GM18867 (cell line): ENCODE results near the gene METTL2B.
A peak's percentile ranks its signal among the peaks of the same experiment; 100 is the strongest.
"Not testable (repeated sequence)": the region's sequence is repeated elsewhere in the genome, so short reads cannot be mapped to it uniquely, and the experiment has no call there.

Experiments used
- ATAC-seq: cut with Tn5 transposase; IDR thresholded peaks from one replicate; pipeline ENCODE4 v1.9.1; 2021; ENCODE audit warnings: mild to moderate bottlenecking, moderate library complexity; ENCODE audit not compliant: unreplicated experiment

METTL2B gene

DNA sequence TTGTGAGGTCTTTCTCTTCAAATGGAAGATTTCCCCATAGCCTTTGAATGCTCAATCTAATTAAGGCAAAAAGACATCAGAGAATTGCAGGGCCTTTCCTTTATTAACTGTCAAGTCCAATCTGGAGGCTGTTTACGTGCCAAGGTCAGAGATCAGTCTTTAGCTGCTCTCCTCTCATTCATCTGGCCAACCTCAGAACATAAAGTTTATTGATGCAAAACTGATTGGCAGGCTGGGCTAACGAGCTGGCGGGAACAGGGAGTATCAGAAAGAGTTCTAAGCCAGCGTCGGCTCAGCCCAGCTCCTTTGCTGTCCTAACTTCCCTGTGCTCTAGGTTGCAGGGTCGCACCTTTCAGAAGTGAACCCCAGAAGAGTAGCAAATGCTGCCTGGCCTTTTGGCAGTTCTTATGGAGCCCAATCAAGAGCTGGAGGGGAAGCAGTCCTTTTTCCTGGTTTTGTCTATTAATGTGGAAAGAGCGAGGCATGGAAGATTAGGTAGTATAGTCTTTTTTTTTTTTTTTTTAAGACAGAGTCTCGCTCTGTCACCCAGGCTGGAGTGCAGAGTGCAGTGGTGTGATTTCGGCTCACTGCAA lies 47.5 kb downstream of the METTL2B start:
- not testable (repeated sequence) for ATAC-seq

DNA sequence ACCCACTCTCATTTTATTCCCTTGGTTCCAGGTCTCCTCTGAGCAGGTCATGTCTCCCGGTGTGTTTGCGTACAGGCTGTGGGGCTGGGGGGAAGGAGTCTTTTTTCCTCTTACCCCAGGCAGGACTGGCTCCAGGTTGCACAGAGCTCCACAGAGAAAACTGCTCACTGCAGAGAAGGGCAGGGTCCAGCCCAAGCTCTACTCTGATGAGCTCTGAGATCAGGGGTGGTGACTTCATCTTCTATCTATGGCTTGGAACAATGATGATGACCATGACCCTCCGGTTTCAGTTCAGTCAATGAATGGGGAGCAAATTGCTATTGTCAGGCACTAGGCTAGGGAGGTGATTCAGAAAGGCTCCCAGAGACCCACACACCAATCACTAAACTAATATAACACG lies 49.0 kb downstream of the METTL2B start:
- ATAC-seq = not testable (repeated sequence)

DNA sequence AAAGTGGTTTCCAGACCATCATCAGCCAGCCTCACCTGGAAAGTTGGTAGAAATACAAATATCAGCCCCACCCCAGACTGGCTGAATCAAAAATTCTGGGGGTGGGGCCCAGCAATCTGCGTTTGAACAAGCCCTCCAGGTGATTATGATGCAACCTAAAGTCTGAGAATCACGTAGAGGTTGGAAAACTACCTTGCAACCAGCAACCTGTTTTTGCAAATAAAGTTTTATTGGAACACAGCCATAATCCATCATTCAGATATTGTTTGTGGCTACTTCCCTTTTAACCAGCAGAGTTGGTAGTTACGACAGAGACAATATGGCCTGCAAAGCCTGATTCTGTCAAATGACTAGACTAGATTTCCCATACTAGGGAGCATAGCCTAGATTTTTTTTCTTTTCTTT lies 49.5 kb downstream of the METTL2B start:
- ATAC-seq = not testable (repeated sequence)

DNA sequence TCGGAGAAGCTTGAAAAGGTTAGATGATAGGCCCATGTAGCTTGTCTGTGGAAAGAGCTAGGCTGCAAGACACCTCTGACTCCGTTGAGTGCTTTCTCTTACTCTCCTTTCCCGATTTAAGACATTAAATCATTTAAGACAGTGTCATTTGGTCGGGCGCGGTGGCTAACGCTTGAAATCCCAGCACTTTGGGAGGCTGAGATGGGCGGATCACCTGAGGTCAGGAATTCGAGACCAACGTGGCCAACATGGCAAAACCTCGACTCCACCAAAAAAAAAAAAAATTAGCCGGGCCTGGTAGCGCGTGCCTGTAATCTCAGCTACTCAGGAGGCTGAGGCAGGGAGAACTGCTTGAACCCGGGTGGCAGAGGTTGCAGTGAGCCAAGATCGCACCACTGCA lies 52.6 kb downstream of the METTL2B start:
- not testable (repeated sequence) for ATAC-seq

DNA sequence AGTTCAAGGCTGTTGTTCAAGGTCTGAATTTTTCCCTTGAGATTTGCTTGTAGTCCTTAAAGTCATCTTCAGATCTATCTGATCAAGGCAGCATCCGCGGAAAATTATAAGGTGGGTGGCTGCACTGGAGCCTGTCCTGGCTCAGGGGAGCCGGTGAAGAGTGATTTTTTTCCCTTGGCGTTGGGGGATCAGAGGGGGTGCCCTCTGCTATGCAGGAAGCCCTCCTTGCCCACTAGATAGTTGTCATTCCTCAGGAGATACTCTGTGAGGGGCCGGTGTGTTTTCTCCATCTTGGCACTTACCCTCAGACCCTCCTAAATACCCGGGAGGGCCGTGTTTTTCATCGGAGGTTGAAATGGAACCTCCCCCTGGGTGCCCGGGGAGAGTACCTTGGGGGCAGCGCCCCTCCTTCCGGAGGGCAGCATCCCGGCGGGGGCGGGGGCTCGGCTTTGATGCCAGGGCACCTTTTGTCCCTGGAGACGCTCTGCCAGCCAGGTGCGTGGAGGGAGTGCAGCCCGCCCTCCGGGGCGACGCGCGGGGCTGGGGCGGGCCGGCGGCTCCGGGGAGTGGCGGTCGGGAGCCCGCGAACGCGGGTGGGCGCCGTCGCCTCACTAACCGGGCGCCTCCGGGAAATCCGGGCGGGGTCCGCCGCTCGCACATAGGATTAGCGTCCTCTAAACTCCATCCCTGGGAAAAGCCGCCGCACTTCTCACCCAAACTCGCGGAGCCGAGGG lies 53.7 kb downstream of the METTL2B start:
- ATAC-seq = peak; percentile 9

DNA sequence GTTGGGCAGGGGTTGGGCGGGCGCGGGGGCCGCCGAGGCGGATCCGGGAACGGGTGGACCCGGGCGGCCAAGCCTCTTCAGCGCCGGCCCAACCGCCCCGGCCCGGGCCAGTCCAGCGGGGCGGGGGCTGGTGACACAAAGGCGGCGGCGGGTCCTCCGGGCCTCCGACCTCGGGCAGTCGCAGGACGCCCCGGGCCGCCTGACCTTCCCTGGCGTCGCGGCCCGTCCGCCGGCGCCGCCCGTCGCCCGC lies 54.2 kb downstream of the METTL2B start:
- ATAC-seq = no peak

DNA sequence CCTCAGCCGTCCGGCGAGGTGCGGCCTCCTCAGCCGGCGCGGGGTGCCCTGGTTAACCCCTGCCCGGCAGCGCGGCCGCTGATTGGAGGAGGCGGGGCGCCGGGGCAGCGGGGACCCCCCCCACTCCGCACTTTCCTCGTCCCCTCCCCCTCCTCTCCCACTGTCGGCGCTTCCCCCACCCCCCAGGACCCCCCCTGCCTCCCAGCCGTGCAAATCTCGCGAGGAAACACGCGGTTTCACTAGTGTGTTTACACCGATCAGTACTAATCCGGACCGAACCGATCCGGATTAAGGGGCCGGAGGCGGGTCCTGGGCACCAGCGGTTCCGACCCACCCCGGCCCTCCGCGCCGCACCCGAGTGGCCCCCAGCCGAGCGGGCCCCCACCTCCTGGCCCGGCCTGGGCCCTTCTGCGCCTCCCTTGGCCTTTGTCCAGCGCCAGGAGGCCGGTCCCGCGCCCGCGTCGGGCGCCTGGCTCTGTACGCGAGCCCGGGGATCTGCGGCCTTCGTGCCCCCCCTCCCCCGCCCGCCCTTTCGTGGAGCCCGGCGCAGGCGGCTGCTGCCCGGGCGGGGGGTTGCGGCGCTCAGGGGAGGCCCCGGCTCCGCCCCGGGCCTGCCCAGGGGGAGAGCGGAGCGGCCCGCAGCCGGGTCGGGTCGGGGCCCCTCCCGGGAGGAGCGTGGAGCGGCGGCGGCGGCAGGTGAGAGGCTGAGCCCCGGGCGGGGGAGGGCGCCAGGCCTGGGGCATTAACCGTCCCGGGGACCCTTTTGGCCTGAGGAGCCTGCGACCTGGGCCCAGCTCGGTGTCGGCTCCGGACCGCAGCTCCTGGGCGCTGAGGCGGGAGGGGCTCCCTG lies 54.8 kb downstream of the METTL2B start:
- peak; percentile 77 for ATAC-seq

DNA sequence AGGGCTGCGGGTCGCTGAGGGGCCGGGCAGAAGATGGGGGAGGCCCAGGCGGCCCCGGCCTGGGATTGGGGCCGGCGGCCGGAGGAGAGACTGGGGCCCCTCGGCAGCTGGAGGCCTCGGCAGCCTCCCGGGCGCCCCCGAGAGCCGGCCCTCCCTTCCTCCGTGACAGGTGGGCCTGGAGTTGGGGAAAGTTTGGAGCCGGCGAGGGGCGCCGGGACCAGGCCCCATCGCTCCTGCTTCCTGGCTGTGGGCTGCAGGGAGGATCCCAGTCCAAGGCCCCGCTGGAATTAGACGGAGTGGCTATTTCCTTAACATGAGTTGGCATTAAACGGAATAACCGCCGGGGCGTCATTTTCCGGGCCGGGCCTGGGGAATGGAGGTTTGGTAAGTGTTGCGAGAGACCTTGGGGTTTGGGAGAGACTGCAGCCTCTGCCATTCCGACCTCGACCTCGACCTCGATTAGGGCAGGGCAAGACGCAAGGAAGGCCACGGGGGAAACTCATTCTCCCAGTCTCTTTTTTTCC lies 55.5 kb downstream of the METTL2B start:
- peak; percentile 5 for ATAC-seq

DNA sequence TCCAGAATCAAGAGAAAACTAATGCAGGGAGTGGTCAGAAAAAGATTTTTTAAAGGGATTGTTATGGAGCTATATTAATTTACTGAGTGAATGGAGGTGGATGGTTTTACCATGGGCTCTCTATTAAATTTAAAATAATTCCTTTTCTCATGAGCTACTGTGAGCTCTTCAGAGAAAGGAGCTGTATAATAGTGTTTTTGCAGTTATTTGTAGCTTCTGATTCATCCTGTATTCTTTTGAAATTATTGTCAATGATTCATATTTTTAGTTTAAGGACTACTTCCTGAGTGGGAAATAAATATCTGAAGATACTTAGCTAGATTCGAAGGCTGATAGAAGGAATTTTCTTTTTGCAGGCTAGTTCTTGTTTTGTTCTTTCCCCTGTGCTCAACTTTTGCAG lies 56.4 kb downstream of the METTL2B start:
- not testable (repeated sequence) for ATAC-seq

DNA sequence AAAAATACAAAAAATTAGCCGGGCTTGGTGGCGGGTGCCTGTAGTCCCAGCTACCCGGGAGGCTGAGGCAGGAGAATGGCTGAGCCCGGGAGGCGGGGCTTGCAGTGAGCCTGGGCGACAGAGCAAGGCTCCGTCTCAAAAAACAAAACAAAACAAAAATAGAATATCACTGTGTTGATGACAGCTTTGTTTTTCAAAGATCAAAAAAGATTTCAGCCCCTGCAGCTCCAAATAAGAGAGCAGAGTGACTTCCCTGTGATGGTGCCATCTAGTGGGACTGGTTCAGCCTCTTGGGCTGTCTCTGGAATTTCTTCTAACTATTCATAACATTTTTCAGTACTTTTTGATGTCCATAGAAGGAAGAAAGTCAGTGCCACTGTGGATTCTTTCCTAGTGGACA lies 60.9 kb downstream of the METTL2B start:
- ATAC-seq = not testable (repeated sequence)

DNA sequence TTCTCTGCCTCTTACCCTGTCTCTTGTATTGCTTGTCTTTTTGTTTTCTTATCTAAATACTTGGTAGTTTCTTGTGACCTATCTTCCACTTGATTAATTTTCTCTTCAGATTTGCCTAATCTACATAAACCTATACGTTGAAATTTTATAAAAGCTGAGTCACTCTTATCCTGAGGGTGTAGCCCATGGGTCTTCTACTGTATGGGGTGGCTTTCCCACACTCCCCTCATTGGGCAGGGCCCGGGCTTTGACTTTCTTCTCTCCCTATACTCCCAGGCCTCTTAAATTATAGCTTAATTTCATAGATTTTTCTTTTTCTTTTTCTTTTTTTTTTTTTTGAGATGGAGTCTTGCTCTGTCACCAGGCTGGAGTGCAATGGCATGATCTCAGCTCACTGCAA lies 66.0 kb downstream of the METTL2B start:
- ATAC-seq = not testable (repeated sequence)

DNA sequence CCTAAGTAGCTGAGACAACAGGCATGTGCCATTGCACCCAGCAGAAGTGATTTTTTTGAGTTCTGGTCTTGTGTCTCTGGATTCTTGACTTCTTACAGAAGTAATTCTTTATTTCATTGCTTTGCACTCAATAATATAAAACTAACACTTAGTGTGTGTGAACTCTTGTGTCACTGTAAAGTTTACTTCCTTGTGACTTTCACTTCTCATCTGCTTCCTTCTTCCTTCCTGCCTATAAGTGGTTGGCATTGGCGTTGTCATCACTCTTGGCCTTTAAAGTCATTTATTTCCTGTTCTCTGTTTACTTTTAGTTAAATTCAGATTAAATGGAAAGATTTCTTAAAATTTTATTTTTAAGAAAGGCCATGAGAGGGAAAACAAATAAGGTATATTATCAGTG lies 66.8 kb downstream of the METTL2B start:
- not testable (repeated sequence) for ATAC-seq

DNA sequence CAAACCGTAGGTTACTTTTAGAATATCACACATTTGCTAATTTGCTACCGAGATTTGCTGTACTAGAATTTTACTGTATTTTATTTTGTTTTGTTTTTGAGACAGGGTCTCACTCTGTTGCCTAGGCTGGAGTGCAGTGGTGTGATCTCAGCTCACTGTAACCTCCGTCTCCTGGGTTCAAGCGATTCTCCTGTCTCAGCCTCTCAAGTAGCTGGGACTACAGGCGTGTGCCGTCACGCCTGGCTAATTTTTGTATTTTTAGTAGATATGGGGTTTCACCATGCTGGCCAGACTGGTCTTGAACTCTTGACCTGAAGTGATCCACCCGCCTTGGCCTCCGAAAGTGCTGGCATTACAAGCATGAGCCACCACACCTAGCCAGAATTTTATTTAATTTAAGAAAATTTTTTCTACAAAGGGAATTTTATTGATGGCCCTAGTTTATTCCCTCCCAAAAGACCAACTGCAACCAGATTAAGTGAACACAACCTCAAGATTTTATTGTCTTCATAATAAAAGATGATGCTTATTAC lies 69.8 kb downstream of the METTL2B start:
- not testable (repeated sequence) for ATAC-seq

DNA sequence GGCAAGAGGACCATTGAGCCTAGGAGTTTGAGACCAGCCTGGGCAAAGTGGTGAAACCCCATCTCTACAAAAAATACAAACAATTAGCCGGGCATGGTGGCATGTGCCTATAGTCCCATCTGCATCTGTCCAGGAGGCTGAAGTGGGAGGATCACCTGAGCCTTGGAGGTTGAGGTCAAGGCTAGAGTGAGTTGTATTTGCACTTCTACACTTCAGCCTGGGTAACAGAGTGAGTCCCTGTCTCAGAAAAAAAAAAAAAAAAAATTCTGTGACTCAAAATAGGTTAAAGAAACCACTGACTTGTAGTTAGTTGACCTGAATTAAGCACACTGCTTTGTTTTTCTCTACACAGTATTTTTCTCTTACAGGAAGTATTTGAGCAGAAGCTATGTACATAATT lies 74.4 kb downstream of the METTL2B start:
- no peak for ATAC-seq

DNA sequence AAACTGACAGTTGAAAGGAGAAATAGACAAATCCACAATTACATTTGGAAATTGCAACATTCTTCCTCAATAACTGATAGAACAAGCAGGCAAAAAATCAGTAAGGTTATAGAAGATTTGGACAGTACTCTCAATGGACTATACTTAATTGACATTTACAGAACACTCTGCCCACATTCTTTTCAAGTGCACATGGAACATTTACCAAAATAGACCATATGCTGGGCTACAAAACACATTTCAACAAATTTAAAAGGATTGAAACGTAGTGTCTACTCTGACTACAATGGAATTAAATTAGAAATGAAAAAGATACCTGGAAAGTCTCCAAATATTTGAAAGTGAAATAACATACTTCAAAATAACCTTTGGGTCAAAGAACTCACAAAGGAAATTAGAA lies 77.8 kb downstream of the METTL2B start:
- not testable (repeated sequence) for ATAC-seq
